CD14-positive monocyte (primary cell): ENCODE measurements around the gene SPAG16. TPM values are rescaled to one million over a fixed set of nuclear protein-coding genes. Genes with fewer than 3 reads are reported as not detected.

Experiments
- DNase-seq, 3 donors: peaks; one replicate each; pipeline ENCODE4 v3.0.0-alpha.2; 2011 to 2022
- H2AFZ ChIP-seq: 2 replicates; pipeline ENCODE4 v1.6.0; 2012; ENCODE audit warnings: mild to moderate bottlenecking, low read depth, low read length, inconsistent platforms; ENCODE audit not compliant: insufficient read depth, poor library complexity, severe bottlenecking
- H3K27ac ChIP-seq, 2 donors: 1 replicate in 1 of 2; 2 replicates in 1 of 2; pipeline ENCODE4 v1.5.1; 2012 to 2013; ENCODE audit warnings: low read length in 2 of 2, control low read depth in 1 of 2, inconsistent platforms in 1 of 2, low read depth in 1 of 2, mild to moderate bottlenecking in 1 of 2
- H3K27me3 ChIP-seq, 2 donors: one replicate each; pipeline versions ENCODE4 v1.6.0 to v1.6.1; 2011 to 2013; ENCODE audit warnings: low read length in 2 of 2; ENCODE audit not compliant: control insufficient read depth in 2 of 2, insufficient read depth in 2 of 2
- H3K36me3 ChIP-seq, 2 donors: replicated peaks in 1 of 2; 1 replicate in 1 of 2; 2 replicates in 1 of 2; pipeline versions ENCODE4 v1.5.1 to v1.6.1; 2012 to 2013; ENCODE audit warnings: low read length in 2 of 2, control low read depth in 1 of 2, inconsistent platforms in 1 of 2, mild to moderate bottlenecking in 1 of 2; ENCODE audit not compliant: insufficient read depth in 2 of 2, control insufficient read depth in 1 of 2
- H3K4me1 ChIP-seq, 2 donors: 1 replicate in 1 of 2; 2 replicates in 1 of 2; pipeline versions ENCODE4 v1.5.1 to v1.6.1; 2012 to 2013; ENCODE audit warnings: low read length in 2 of 2, control low read depth in 1 of 2, inconsistent platforms in 1 of 2, mild to moderate bottlenecking in 1 of 2, moderate library complexity in 1 of 2; ENCODE audit not compliant: insufficient read depth in 2 of 2, control insufficient read depth in 1 of 2
- H3K4me2 ChIP-seq: replicated peaks from 2 replicates; pipeline ENCODE3; 2012; ENCODE audit warnings: low read length, moderate library complexity, mild to moderate bottlenecking; ENCODE audit not compliant: poor library complexity, severe bottlenecking; ENCODE audit errors: extremely low read depth
- H3K4me3 ChIP-seq, 3 experiments: fragments of 200-600 bp in 1 of 3; sonication (generic) in 1 of 3; replicated peaks in 1 of 3; 1 replicate in 2 of 3; 2 replicates in 1 of 3; pipeline ENCODE4 v1.5.1; 2011 to 2013; ENCODE audit warnings: low read length in 3 of 3, mild to moderate bottlenecking in 3 of 3, control low read depth in 2 of 3, low read depth in 2 of 3, inconsistent platforms in 1 of 3, moderate library complexity in 1 of 3
- H3K79me2 ChIP-seq: 2 replicates; pipeline ENCODE4 v1.6.0; 2012; ENCODE audit warnings: mild to moderate bottlenecking, control low read depth, inconsistent platforms, low read length, moderate library complexity; ENCODE audit not compliant: insufficient read depth
- H3K9ac ChIP-seq: 2 replicates; pipeline ENCODE4 v1.6.0; 2017; ENCODE audit warnings: low read length, mild to moderate bottlenecking; ENCODE audit not compliant: insufficient read depth, poor library complexity, severe bottlenecking
- H3K9me3 ChIP-seq, 2 donors: replicated peaks in 1 of 2; 1 replicate in 1 of 2; 2 replicates in 1 of 2; pipeline versions ENCODE4 v1.5.1 to v1.6.1; 2012 to 2013; ENCODE audit warnings: low read length in 2 of 2, control low read depth in 1 of 2; ENCODE audit not compliant: control insufficient read depth in 1 of 2, insufficient read depth in 1 of 2
- H4K20me1 ChIP-seq: 2 replicates; pipeline ENCODE4 v1.6.0; 2012; ENCODE audit warnings: mild to moderate bottlenecking, low read length, control low read depth, moderate library complexity; ENCODE audit not compliant: insufficient read depth
- H3K27ac Mint-ChIP-seq, 7 donors: one replicate each; pipeline ENCODE4 v1.8.0; 2020; ENCODE audit warnings: mild to moderate bottlenecking in 7 of 7, mixed read lengths in 7 of 7, moderate library complexity in 6 of 7, inconsistent platforms in 2 of 7
- H3K27me3 Mint-ChIP-seq, 3 donors: one replicate each; pipeline ENCODE4 v1.8.0; 2021 to 2022; ENCODE audit warnings: low read depth in 3 of 3, mild to moderate bottlenecking in 3 of 3, mixed read lengths in 3 of 3, moderate library complexity in 3 of 3, inconsistent platforms in 1 of 3
- H3K36me3 Mint-ChIP-seq, 2 donors: one replicate each; pipeline ENCODE4 v1.8.0; 2020; ENCODE audit warnings: mixed read lengths in 2 of 2, inconsistent platforms in 1 of 2, mild to moderate bottlenecking in 1 of 2
- H3K4me1 Mint-ChIP-seq: one replicate; pipeline ENCODE4 v1.8.0; 2020; ENCODE audit warnings: mild to moderate bottlenecking, mixed read lengths
- H3K4me3 Mint-ChIP-seq, 2 donors: one replicate each; pipeline ENCODE4 v1.8.0; 2020; ENCODE audit warnings: mild to moderate bottlenecking in 2 of 2, mixed read lengths in 2 of 2, moderate library complexity in 1 of 2
- H3K9me3 Mint-ChIP-seq, 7 donors: one replicate each; pipeline ENCODE4 v1.8.0; 2020 to 2022; ENCODE audit warnings: mixed read lengths in 7 of 7, mild to moderate bottlenecking in 6 of 7, moderate library complexity in 6 of 7, inconsistent platforms in 2 of 7
- WGBS: methylation state at CpG from one replicate; pipeline ENCODE4 v1.1.5; 2013; ENCODE audit warnings: missing lambda C conversion rate; ENCODE audit not compliant: insufficient coverage; 5-methylcytosine and 5-hydroxymethylcytosine counted together
- intact Hi-C, 2 donors: fragments of 100-400 bp; cut with micrococcal nuclease; formaldehyde crosslinking; loops; one replicate each; pipeline versions ENCODE4 v1.15.0 to v1.15.1; 2023
- polyA plus RNA-seq, 3 donors: library from polyadenylated mRNA; depleted of rRNA in 1 of 3; unstranded in 2 of 3; stranded (reverse) in 1 of 3; fragments of 300-500 nt in 2 of 3; fragments of >200 nt in 1 of 3; fragmentation: Illumina TruSeq in 2 of 3; gene quantifications; 1 replicate in 2 of 3; 2 replicates in 1 of 3; pipeline ENCODE4 v1.2.3, GENCODE V29; 2012 to 2021
- TF ChIP-seq, protein P1 (sequence below): fragments of 200-600 bp; IDR thresholded peaks from one replicate; pipeline ENCODE4 v1.8.0; 2022; ENCODE audit warnings: antibody characterized with exemption, mild to moderate bottlenecking

SPAG16 gene
- polyA plus RNA-seq, 3 donors, result 0.12 to 0.30 TPM; not detected in 1

DNA sequence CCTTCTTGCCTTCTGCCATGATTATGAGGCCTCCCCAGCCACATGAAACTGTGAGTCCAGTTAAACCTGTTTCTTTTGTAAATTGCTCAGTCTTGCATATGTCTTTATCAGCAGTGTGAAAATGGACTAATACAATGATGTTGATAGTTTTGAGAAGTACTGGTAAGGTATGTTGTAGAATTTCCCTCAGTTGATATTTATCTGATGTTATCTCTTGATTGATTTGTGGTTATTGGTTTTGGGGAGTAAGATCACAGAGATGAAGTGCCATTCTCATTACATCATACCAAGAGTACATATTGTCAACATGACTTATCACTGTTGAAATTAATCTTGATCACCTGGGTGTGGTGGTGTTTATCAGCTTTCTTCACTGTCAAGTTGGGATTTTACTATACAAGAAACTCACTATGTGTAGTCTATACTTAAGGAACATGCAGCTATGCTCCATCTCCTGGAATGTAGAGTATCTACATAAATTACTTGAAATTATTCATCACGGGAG lies 5.1 kb upstream of the SPAG16 start:
- H3K9me3 Mint-ChIP-seq, result peaks cover 0 to 15% (median 9%) of the 10 kb centered on the region in 7 donors

DNA sequence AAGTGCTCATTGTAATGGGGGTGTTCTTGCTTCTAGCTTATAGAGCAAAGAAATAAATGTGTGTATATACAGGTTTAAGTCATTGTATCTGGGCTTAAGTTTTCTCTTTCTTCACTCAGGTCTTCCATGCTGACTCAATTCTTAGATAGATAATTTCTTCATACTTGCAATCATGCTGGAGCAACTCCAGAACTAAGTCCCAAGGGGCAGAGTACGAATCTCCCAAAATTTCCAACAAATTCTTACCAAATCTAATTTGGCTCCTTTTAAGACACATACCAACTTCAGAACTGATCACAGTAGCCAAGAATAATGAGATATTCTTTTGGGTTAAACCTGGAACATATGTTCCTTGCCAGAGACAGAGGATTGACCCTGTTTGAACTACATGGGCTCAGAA lies 4.3 kb upstream of the SPAG16 start:
- TF ChIP-seq, protein P1, sequence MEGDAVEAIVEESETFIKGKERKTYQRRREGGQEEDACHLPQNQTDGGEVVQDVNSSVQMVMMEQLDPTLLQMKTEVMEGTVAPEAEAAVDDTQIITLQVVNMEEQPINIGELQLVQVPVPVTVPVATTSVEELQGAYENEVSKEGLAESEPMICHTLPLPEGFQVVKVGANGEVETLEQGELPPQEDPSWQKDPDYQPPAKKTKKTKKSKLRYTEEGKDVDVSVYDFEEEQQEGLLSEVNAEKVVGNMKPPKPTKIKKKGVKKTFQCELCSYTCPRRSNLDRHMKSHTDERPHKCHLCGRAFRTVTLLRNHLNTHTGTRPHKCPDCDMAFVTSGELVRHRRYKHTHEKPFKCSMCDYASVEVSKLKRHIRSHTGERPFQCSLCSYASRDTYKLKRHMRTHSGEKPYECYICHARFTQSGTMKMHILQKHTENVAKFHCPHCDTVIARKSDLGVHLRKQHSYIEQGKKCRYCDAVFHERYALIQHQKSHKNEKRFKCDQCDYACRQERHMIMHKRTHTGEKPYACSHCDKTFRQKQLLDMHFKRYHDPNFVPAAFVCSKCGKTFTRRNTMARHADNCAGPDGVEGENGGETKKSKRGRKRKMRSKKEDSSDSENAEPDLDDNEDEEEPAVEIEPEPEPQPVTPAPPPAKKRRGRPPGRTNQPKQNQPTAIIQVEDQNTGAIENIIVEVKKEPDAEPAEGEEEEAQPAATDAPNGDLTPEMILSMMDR, result no peak
- H3K27ac Mint-ChIP-seq, result no peak overlapping the region

More for the DNA sequence above, 5.1 kb upstream of the SPAG16 start:
- no peak overlapping the region for H3K27ac ChIP-seq
- TF ChIP-seq, protein P1, result no peak
- H3K4me3 ChIP-seq, result no peak overlapping the region
- Mint-ChIP-seq H3K4me1 (peaks cover 10% of the 10 kb centered on the region), H3K36me3 (no peaks in the 10 kb centered on the region), H3K27ac (no peak overlapping the region), H3K27me3 (peaks cover 0 to 2% (median 2%) of the 10 kb centered on the region in 3 donors), H3K4me3 (no peak overlapping the region)
- H3K9me3 ChIP-seq, result peaks cover 0 to 9% of the 10 kb centered on the region in 2 donors
- H2AFZ ChIP-seq, result no peak overlapping the region
- no peaks in the 10 kb centered on the region for H4K20me1 ChIP-seq
- no peak overlapping the region for H3K9ac ChIP-seq
- no peaks in the 10 kb centered on the region for H3K36me3 ChIP-seq
- no peaks in the 10 kb centered on the region for H3K79me2 ChIP-seq
- no peaks in the 10 kb centered on the region for H3K27me3 ChIP-seq
- H3K4me2 ChIP-seq, result no peak overlapping the region
- intact Hi-C loops, result no loop called here
- peaks cover 5 to 6% of the 10 kb centered on the region in 2 donors for H3K4me1 ChIP-seq
- DNase-seq, result no peak
- WGBS, result no CpG with 5 or more reads among the region's 1 CpG

More for the DNA sequence above, 4.3 kb upstream of the SPAG16 start:
- H2AFZ ChIP-seq, result no peak overlapping the region
- no peaks in the 10 kb centered on the region for H4K20me1 ChIP-seq
- peaks cover 0 to 15% (median 9%) of the 10 kb centered on the region in 7 donors for H3K9me3 Mint-ChIP-seq
- H3K4me2 ChIP-seq, result no peak overlapping the region
- no peak overlapping the region for H3K4me3 ChIP-seq
- no peaks in the 10 kb centered on the region for H3K36me3 Mint-ChIP-seq
- WGBS, result no CpG with 5 or more reads among the region's 1 CpG
- peaks cover 1 to 5% (median 2%) of the 10 kb centered on the region in 3 donors for H3K27me3 Mint-ChIP-seq
- no peaks in the 10 kb centered on the region for H3K36me3 ChIP-seq
- DNase-seq, result no peak
- peaks cover 15% of the 10 kb centered on the region for H3K4me1 Mint-ChIP-seq
- no peaks in the 10 kb centered on the region for H3K79me2 ChIP-seq
- no peak overlapping the region for H3K27ac ChIP-seq
- H3K9ac ChIP-seq, result no peak overlapping the region
- intact Hi-C loops, result no loop called here
- peaks cover 0 to 9% of the 10 kb centered on the region in 2 donors for H3K9me3 ChIP-seq
- H3K27me3 ChIP-seq, result no peaks in the 10 kb centered on the region
- peaks cover 10 to 13% of the 10 kb centered on the region in 2 donors for H3K4me1 ChIP-seq
- no peak overlapping the region for H3K4me3 Mint-ChIP-seq
